SK-N-MC (cell line): Measurements from ENCODE around the gene MRPL42.

Experiments
- EZH2 ChIP-seq: fragments of 200-600 bp; sonication (generic); IDR thresholded peaks from one replicate; pipeline ENCODE4 v1.6.1; 2017; ENCODE audit warnings: antibody characterized with exemption
- FOXP2 ChIP-seq: optimal IDR thresholded peaks from 2 replicates; pipeline ENCODE3; 2011; ENCODE audit warnings: mild to moderate bottlenecking, moderate library complexity; ENCODE audit not compliant: insufficient read depth; ENCODE audit errors: extremely low read length, control extremely low read depth
- POLR2AphosphoS5 ChIP-seq: IDR thresholded peaks from 2 replicates; pipeline ENCODE4 v1.6.1; 2012; ENCODE audit warnings: mild to moderate bottlenecking, low read depth, low read length, borderline replicate concordance

- TF ChIP-seq EZH2: no peak
- TF ChIP-seq POLR2AphosphoS5: no peak
- no peak for TF ChIP-seq FOXP2
These were observed 85.1 kb downstream of the MRPL42 start for GRCh38 chr12:93552427-93552826.
